ENCODE results near the gene SIN3B.
"Not testable (repeated sequence)": the region's sequence is repeated elsewhere in the genome, so short reads cannot be mapped to it uniquely, and the experiment has no call there.

Gene SIN3B

DNA sequence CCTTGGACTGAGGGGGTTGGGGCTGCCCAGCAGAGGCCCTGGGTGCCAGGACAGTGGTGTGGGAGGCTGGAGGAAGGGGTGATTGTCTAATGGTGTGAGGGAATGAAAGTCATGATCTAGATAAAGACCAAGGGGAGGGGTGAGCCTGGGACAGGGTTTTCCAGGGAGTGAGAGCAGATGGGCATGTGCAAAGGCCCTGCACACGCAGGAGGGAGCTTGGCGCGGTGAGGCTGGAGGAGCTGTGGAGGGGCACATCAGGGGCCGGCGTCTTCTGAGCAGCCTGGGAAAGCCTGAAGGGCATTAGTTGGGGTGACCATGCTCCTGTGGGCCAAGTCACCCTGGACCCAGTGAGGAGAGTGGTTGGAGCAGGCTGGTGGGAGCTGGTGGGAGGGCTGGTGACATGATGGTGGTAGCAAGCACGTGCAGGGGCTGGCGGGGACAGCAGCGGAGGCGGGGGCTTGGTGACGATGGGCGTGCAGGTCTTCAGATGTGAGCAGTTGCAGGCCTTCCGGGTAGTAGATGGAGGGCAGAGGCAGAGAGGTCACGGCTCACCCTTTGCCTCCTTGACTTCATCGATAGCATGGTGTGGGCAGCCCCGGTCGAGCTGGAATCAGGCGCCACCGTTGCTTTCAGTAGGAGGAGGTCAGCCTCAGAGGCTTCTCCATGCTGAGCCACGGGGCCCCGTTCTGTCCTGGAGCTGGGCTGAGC lies 39.4 kb downstream of the SIN3B start:
- no peak for DNase-seq (ENCODE audit: low spot score)

DNA sequence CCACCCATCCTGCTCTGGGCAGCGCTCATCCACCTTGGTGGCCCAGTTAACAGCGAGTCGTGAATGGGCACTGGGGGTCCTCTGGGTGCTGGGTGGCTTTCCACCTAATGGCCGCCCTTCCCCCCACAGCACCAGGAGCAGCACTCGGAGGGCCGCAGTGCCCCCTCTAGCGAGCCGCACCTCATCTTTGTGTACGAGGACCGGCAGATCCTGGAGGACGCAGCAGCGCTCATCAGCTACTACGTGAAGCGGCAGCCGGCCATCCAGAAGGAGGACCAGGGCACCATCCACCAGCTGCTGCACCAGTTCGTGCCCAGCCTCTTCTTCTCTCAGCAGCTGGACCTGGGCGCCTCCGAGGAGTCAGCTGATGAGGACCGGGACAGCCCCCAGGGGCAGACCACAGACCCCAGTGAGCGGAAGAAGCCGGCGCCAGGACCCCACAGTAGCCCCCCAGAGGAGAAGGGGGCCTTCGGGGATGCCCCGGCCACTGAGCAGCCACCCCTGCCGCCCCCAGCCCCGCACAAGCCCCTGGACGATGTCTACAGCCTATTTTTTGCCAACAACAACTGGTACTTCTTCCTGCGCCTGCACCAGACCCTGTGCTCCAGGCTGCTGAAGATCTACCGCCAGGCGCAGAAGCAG lies 40.3 kb downstream of the SIN3B start:
- DNase-seq (ENCODE audit: low spot score), result no peak

DNA sequence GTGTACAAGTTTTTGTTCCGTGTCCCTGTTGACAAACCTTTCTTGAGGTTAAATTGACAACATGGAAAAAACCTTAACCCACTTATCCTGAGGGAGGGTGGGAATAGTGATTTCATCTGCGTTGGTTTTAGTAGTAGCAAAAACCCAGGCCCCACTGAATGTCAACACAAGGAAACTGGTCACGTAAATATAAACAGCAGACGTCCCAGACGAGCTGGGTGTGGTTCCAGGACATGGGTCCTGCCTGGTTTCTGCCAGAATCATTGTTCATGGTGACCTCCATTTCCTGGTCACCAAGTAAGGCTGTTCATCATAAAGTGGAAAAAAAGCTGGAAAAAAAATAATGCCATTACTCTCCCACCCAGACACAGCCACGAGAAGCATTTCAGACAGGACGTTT lies 42.7 kb downstream of the SIN3B start:
- DNase-seq (ENCODE audit: low spot score), result no peak

DNA sequence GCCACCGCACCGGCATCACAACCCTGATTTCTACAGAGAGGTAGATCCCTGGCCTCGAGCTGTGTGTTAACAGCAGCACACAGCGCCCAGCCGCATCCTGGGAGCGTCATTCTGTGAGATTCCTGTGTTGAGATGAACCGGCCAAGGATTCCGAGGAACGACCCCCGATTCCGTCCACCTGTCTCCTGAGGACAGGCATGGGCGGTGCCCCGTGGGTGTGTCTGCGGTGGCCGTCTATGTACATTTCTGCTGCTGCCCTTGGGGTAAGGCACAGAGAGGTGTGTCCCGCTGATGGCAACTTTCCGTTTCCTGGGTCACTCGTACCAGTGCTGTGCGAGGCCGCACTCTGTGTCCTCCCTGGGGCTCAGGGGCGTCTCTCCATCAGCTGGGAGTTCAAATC lies 43.5 kb downstream of the SIN3B start:
- no peak for DNase-seq (ENCODE audit: low spot score)

DNA sequence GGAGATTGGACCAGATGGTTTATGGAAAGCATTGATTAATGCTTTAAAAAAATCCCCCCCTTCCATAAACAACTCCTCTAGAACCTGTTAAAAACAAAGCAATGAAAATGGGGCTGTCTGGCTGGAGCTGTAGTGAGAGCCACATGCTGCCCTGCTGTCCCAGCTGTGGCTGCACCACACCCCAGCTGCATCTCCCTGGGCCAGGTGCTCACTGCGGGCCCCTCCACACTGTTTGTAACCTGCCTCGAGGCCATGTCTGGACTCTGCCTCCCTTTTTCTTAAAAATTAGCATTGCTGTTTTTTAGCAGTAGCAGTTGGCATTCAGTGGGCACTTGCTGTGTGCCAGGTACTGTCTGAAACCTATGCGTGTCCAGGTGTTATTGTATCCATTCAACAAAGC lies 44.4 kb downstream of the SIN3B start:
- DNase-seq (ENCODE audit: low spot score), result no peak

DNA sequence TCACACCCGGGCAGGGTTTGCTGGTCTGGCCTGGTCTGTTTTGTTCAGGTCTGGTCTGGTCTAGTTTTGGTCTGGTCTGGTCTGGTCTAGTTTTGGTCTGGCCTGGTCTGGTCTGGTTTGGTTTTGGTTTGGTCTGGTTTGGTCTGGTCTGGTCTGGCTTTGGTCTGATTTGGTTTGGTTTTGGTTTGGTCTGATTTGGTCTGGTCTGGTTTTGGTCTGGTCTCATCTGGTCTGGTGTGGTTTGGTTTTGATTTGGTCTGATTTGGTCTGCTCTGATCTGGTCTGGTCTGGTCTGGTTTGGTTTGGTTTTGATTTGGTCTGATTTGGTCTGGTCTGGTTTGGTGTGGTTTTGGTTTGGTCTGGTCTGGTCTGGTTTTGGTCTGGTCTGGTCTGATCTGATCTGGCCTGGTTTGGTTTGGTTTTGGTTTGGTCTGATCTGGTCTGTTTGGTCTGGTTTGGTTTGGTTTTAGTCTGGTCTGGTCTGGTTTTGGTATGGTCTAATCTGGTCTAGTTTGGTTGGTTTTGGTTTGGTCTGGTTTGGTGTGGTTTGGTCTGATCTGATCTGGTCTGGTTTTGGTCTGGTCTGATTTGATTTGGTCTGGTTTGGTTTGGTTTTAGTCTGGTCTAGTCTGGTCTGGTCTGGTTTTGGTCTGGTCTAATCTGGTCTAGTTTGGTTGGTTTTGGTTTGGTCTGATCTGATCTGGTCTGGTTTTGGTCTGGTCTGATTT lies 45.2 kb downstream of the SIN3B start:
- DNase-seq (ENCODE audit: low spot score), result no peak

DNA sequence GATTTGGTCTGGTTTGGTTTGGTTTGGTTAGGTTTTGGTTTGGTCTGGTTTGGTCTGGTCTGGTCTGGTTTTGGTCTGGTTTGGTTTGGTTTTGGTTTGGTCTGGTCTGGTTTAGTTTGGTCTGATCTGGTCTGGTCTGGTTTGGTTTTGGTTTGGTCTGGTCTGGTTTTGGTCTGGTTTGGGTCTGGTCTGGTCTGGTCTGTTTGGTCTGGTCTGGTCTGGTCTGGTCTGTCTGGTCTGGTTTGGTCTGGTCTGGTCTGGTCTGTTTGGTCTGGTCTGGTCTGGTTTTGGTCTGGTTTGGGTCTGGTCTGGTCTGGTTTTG lies 45.7 kb downstream of the SIN3B start:
- not testable (repeated sequence) for DNase-seq (ENCODE audit: low spot score)

DNA sequence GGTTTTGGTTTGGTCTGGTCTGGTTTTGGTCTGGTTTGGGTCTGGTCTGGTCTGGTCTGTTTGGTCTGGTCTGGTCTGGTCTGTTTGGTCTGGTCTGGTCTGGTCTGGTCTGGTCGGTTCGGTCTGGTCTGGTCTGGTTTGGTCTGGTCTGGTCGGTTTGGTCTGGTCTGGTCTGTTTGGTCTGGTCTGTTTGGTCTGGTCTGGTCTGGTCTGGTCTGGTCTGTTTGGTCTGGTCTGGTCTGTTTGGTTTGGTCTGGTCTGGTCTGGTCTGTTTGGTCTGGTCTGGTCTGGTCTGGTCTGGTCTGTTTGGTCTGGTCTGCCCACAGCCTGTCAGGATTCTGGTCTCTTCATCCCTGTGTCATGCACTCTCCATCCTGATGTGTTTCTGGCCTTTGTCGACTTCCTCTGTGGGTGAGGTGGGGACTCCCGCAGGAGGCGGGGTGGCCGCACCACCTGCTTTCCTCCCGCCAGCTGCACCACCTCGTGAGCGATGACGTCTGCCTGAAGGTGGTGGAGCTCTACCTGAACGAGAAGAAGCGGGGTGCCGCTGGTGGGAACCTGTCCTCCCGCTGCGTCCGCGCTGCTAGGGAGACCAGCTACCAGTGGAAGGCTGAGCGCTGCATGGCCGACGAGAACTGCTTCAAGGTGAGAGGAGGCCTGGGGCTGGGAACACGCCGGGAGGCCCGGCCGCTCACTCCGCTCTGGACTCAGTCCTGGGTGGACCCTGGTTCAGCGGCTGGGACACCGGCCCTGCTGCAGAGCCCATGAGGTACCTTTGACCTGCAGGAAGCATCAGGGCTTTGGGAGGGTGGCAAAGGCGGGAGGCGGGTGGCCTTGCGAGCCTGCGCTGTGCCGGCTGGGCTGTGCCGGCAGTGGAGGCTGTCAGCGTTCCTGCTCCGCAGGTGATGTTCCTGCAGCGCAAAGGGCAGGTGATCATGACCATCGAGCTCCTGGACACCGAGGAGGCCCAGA lies 46.7 kb downstream of the SIN3B start:
- DNase-seq (ENCODE audit: low spot score), result no peak

DNA sequence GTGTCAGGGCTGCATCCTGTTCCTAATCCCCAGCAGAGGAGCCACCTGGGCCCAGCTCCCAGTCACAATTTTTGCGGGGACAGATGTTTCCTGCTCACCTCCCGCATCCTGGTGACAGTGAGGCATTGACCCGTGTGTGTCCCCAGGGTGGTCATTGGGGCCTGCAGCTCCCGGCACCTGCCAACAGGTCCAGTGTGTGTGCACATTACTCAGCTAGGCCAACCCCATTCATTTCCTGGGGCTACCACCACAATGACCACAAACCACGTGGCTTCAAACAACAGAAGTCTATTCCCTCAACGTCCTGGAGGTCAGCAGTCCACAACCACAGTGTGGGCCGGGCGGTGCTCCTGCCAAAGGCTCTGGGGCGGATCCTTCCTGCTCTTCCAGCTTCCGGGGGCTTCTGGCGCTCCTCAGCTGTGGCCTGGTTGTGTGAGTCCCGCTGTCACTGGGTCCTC lies 47.7 kb downstream of the SIN3B start:
- peak; percentile 13 for DNase-seq (ENCODE audit: low spot score)

DNA sequence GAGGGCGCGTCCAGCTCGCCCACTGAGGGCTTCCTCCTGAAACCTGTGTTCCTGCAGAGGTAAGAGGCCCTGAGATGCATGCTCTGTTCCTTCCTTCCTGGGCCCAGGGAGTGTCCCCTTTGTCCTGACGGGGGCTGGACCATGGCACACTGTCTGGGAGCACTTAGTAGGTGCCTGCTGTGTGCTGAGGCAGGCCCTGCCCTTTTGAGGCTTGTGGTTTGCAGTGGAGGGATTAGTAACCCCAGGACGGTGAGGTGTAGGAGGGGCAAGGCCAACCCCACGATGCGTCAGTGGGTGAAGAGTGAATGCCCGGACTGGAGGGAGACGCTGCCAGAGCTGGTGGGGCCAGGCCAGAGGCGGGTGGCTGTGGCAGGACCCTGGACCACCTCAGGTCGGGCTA lies 48.4 kb downstream of the SIN3B start:
- no peak for DNase-seq (ENCODE audit: low spot score)

DNA sequence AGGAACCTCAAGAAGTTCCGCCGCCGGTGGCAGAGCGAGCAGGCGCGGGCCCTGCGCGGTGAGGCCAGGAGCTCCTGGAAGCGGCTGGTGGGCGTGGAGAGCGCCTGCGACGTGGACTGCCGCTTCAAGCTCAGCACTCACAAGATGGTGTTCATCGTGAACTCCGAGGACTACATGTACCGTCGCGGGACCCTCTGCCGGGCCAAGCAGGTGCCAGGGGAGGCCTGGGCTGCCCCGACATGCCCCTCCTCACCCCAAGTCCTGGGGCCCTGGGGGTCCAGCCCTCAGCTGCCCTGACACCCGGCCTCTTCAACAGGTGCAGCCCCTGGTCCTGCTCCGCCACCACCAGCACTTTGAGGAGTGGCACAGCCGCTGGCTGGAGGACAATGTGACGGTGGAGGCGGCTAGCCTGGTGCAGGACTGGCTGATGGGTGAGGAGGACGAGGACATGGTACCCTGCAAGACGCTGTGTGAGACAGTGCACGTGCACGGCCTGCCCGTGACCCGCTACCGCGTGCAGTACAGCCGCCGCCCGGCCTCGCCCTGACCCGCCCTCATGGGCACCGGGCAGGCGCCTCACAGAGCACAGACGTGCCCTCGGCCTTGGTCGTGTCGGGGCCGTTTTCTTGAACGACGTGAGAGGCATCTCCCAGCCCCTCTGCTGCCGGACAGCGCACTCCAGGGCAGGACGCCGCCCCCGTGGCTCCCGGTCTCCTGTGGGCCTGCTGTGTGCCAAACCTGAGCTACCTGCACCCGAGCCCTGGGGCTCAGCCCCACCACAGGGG lies 49.2 kb downstream of the SIN3B start:
- no peak for DNase-seq (ENCODE audit: low spot score)

DNA sequence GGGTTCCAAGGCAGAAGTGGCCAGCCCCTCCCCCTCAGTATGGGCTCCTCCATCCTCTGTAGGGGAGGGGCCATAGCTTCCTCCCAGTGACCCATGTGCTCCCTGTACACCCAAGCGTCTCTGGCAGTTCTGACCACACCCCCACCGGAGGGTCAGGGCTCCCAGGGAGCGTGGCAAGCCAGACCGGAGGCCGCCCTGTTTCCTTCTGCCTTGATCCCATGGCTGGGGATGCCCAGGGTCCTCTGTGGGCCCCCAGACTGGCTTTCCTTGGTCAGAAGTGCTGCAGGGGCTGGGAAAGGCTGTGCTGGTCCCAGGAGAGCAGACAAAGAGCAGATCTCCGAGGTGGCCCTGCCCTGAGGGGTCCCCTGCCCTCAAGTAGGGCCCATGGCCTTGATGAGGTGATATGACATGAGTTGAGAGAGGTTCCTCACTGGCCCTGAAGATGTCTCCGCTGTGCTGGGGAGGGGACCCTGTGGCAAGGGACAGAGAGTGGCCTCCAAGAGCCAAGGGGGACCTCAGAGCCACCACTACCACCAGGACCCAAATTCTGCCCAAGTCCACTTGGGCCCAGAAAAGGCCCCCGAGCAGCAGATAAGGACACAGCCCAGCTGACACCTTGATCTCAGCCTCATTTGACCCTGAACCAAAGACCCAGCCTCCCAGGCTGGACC lies 51.8 kb downstream of the SIN3B start:
- no peak for DNase-seq (ENCODE audit: low spot score)

DNA sequence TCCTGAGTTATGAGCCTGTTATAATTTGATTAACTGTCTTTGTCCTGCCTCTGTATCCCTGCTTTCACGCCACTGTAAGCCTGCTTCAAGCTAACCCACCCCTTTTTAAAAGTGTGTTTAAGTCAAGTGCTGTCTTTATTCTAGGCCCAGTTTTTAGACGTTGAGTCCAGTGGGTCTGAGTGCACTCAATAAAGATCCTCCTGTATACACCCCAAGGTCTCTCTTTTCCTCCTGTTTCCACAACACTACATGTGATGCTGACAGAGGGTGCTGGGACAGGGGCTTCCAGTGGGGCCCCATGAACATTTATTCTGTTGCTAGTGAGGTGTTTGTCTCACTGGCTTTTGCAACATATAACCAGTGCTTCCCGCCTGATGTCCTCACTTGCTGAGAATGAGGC lies 52.9 kb downstream of the SIN3B start:
- DNase-seq (ENCODE audit: low spot score), result no peak

DNA sequence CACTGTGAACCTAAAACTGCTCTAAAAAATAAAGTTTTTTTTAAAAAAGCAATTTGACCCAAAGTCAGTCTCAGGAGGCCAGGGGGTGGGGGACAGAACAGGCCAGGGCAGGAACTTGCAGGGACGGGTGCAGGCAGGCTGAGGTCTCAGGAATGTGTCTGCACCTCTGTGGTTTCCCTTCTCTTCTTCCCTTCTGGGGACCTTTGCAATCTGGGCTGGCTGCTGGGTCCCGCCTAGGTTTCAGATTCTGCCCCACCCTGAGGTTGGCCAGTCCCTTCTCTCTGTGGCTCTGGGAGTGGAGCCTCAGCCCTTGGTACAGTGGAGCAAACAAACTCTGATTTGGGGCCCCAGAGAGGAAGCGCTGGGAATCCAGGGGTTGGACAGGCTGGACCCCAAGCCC lies 54.3 kb downstream of the SIN3B start:
- DNase-seq (ENCODE audit: low spot score), result no peak

DNA sequence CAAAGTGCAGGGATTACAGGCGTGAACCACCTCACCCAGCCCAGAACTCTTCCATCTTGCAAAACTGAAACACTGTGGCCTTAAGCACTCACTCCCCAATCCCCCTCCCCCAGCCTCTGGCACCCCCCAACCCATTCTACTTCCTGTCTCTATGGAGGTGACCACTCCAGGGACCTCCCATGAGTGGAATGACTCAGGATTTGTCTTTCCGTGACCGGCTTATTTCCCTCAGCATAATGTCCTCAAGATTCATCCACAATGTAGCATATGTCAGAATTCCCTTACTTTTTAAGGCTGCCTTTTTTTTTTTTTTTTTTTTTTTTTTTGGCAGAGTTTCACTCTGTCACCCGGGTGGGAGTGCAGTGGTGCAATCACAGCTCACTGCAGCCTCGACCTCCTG lies 56.0 kb downstream of the SIN3B start:
- DNase-seq (ENCODE audit: low spot score), result no peak

DNA sequence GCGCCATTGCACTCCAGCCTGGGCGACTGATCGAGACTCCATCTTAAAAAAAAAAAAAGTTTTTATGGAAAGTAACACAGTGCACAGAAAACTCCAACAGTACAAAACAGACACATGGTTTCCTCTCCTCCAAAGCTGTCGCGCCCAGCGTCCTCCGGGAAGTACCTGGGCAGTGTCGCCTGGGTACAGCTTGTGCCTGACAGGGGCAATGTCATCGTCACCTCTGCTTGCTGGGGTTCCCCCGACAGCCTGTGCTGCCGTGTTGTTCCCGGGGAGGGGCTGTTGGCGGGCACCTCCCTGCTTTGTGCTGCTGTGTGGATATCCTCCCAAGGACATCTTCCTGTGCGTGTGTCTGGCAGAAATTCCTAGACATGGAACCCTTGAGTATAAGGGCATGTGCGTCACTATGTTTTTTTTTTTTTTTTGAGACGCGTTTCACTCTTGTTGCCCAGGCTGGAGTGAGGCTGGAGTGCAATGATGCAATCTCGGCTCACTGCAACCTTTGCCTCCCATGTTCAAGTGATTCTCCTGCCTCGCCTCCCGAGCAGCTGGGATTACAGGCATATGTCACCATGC lies 57.2 kb downstream of the SIN3B start:
- DNase-seq (ENCODE audit: low spot score), result peak; percentile 20

DNA sequence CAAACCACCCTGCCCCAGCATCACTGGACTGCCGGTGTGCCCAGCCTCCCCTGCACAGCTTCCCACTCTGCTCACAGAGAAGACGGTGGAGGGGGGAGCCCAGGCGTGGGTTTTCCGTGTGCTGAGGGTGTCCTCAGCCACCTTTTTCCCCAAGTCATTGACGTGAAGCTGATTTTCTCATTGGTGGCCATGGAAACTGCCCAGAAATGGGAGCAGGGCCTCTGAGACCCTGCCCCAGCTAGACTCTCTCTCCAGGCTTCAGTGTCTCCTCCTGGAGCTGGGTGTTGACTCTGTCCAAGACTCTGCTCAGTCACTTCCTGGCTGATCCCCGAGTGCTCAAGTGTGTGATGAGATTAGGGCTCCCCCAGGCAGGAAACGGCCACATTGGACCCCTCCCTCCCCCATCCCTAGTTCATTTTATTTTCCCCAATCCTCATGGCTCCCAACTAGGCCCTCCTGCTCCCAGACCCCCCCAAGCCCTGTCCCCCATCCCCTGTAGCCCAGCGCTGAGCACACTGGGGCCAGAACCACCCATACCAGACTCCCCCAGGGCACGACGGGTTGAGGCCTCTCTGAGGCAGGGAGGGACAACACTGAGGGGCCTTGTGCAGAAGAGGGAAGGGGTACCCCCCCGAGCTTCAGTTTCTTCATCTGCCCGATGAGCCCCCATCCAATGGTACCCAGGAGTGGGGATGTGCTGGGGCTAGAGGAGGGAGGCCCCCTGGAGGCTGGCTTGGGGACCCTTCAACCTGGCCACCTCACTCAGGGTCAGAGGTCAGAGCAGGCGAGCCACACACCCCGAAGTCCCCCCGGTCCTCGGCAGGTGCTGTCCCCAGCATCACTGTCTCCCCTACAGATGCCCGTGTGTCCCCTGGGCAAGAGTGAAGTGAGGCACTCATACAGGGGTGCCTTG lies 58.4 kb downstream of the SIN3B start:
- no peak for DNase-seq (ENCODE audit: low spot score)

DNA sequence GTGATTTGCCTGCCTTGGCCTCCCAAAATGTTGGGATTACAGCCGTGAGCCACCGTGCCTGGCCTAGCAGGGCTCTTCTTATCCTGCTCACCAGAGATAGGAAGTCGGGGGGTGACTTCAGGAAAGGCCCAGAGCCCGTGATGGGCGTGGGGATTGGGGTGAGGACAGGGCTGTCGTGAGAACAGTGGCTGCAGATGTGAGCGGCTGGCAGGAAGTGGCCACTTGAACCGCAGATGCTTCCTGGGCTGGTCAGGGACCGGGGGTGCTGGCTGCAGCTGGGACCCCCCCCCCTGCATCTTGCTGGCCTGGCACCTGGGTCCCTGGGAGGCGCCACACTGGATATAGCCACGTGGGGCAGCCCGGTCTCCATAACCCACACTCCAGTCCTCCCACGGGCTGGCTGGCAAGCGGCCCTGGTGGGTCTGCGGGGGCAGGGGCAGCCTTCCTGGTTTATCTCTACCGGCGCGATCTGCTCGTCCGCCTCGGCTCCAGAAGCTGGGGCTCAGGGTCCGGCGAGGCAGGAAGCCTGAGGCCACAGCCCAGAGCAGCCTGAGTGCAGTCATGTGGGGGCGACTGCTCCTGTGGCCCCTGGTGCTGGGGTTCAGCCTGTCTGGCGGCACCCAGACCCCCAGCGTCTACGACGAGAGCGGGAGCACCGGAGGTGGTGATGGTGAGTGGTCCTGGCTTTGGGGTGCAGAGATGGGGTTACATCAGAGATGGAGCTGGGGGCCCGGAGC lies 59.6 kb downstream of the SIN3B start, which contains the start of gene F2RL3:
TSS of gene F2RL3 (plus strand) at position 371 of the 737 bp plus-strand sequence. CDS start at position 562, 191 bp downstream.
- DNase-seq (ENCODE audit: low spot score), result no peak

Data from kidney tubule cell (primary cell).